Small intestine (tissue), 7 donors: Measurements from ENCODE around the gene DDX42. TPM values are rescaled to one million over a fixed set of nuclear protein-coding genes. Genes with fewer than 3 reads are reported as not detected.

ENCODE experiments used
- DNase-seq, 2 donors: peaks; one replicate each; pipeline versions ENCODE4 v3.0.0 to v3.0.0-alpha.2; 2013
- FAIRE-seq: peaks from 2 replicates; lab custom pipeline; 2012; peaks lifted over from hg19 to GRCh38; lab: Jason Lieb, UNC
- H3K27ac ChIP-seq, 3 donors: one replicate each; pipeline ENCODE4 v1.5.1; 2013; ENCODE audit warnings: low read length in 2 of 3, mild to moderate bottlenecking in 2 of 3, control low read depth in 1 of 3, inconsistent platforms in 1 of 3, low read depth in 1 of 3, moderate library complexity in 1 of 3
- H3K27me3 ChIP-seq, 3 donors: one replicate each; pipeline ENCODE4 v1.6.1; 2013; ENCODE audit warnings: low read length in 3 of 3, inconsistent platforms in 1 of 3; ENCODE audit not compliant: control insufficient read depth in 3 of 3, insufficient read depth in 3 of 3
- H3K36me3 ChIP-seq, 3 donors: one replicate each; pipeline ENCODE4 v1.6.1; 2013; ENCODE audit warnings: low read length in 3 of 3, inconsistent platforms in 1 of 3, low read depth in 1 of 3, mild to moderate bottlenecking in 1 of 3, moderate library complexity in 1 of 3; ENCODE audit not compliant: control insufficient read depth in 3 of 3, insufficient read depth in 2 of 3
- H3K4me1 ChIP-seq, 3 donors: one replicate each; pipeline ENCODE4 v1.6.1; 2013; ENCODE audit warnings: low read length in 2 of 3, inconsistent platforms in 1 of 3, low read depth in 1 of 3, mild to moderate bottlenecking in 1 of 3, moderate library complexity in 1 of 3; ENCODE audit not compliant: control insufficient read depth in 3 of 3, insufficient read depth in 2 of 3
- H3K4me3 ChIP-seq, 3 donors: one replicate each; pipeline ENCODE4 v1.5.1; 2013; ENCODE audit warnings: low read length in 3 of 3, control low read depth in 1 of 3, inconsistent platforms in 1 of 3, low read depth in 1 of 3, mild to moderate bottlenecking in 1 of 3, moderate library complexity in 1 of 3
- H3K9me3 ChIP-seq, 2 donors: one replicate each; pipeline ENCODE4 v1.6.1; 2013; ENCODE audit warnings: low read depth in 1 of 2, low read length in 1 of 2; ENCODE audit not compliant: control insufficient read depth in 2 of 2, insufficient read depth in 1 of 2
- WGBS, 3 donors: extraction: QIAGEN DNeasy Blood & Tissue Kit; methylation state at CpG; one replicate each; pipeline ENCODE4 v1.1.7; 2013; 5-methylcytosine and 5-hydroxymethylcytosine counted together
- polyA plus RNA-seq, 4 donors: library from polyadenylated mRNA; stranded (reverse) in 3 of 4; unstranded in 1 of 4; fragments of 200-250 nt in 3 of 4; fragments of 120-200 nt in 1 of 4; gene quantifications; one replicate each; pipeline versions ENCODE4 v1.2.1 to v1.2.3, GENCODE V29; 2013
- donor health status: healthy with polysubstance abuse.
- donor health status: control.
- donor health status: control.
- donor health status: Bipolar disorder and iron deficiency.
- donor health status: healthy.

Gene DDX42
- polyA plus RNA-seq, 4 donors: 43.5 to 128 (median 51.6) TPM

GRCh38 chr17:63768433-63768832 lies 5.5 kb upstream of the DDX42 start:
- FAIRE-seq (no peak), DNase-seq (no peak)
- peaks cover 3 to 17% (median 4%) of the 10 kb centered on the region in 3 donors for H3K36me3 ChIP-seq
- no peak overlapping the region for H3K27ac ChIP-seq
- 81 to 94% (median 89%) methylated on average over 7 of the region's 7 CpGs for WGBS, 3 donors
- no peaks in the 10 kb centered on the region for H3K9me3 ChIP-seq
- peaks cover 0 to 3% (median 0%) of the 10 kb centered on the region in 3 donors for H3K4me1 ChIP-seq
- no peak overlapping the region for H3K4me3 ChIP-seq
- H3K27me3 ChIP-seq: no peaks in the 10 kb centered on the region

- peaks cover 0 to 18% (median 3%) of the 10 kb centered on the region in 3 donors for H3K36me3 ChIP-seq
- H3K4me1 ChIP-seq: peaks cover 0 to 11% (median 2%) of the 10 kb centered on the region in 3 donors
- DNase-seq (peak; percentile 35 to 55), FAIRE-seq (no peak)
- H3K27ac ChIP-seq: peak overlapping the region; percentile 96 to 99 (median 98)
- WGBS, 3 donors: 1 to 3% (median 1%) methylated on average over 7 of the region's 7 CpGs
- no peaks in the 10 kb centered on the region for H3K27me3 ChIP-seq
- no peaks in the 10 kb centered on the region for H3K9me3 ChIP-seq
- peak overlapping the region; percentile 82 to 94 (median 89) for H3K4me3 ChIP-seq
Observed at GRCh38 chr17:63772801-63773271, 1.1 kb upstream of the DDX42 start.

GRCh38 chr17:63773272-63774140 lies 464 bp upstream of the DDX42 start, which contains the start of gene CCDC47:
Gene CCDC47, minus strand, starts transcription at chr17:63773597. Its CDS starts 7,422 bp downstream, at chr17:63766175.
- H3K4me1 ChIP-seq: peaks cover 0 to 8% (median 2%) of the 10 kb centered on the region in 3 donors

GRCh38 chr17:63774969-63775265 lies 947 bp downstream of the DDX42 start:
- peaks cover 0 to 19% (median 0%) of the 10 kb centered on the region in 3 donors for H3K36me3 ChIP-seq
- peak in 1 of 2 donors; percentile 22 for DNase-seq
- peaks cover 0 to 8% (median 2%) of the 10 kb centered on the region in 3 donors for H3K4me1 ChIP-seq
- no peaks in the 10 kb centered on the region for H3K9me3 ChIP-seq
- H3K27ac ChIP-seq: peak overlapping the region; percentile 85 to 98 (median 96)
- WGBS, 3 donors: 0 to 3% (median 0%) methylated on average over 4 of the region's 4 CpGs
- no peaks in the 10 kb centered on the region for H3K27me3 ChIP-seq
- no peak for FAIRE-seq
- peak overlapping the region; percentile 80 to 99 (median 94) for H3K4me3 ChIP-seq

More at GRCh38 chr17:63773272-63774140, 464 bp upstream of the DDX42 start, which contains the start of gene CCDC47:
- H3K27ac ChIP-seq: peak within 1 kb of the TSS; percentile 96 to 99 (median 98)
- DNase-seq: peak; percentile 100
- no peaks in the 10 kb centered on the region for H3K9me3 ChIP-seq
- FAIRE-seq: no peak
- no peaks in the 10 kb centered on the region for H3K27me3 ChIP-seq
- peak within 1 kb of the TSS; percentile 89 to 99 (median 94) for H3K4me3 ChIP-seq
- 0 to 1% (median 0%) methylated on average over 73 to 74 of the region's 74 CpGs for WGBS, 3 donors
- H3K36me3 ChIP-seq: peaks cover 0 to 15% (median under 1%) of the 10 kb centered on the region in 3 donors

- DNase-seq (peak in 1 of 2 donors; percentile 33), FAIRE-seq (no peak)
- peak overlapping the region; percentile 80 to 99 (median 94) for H3K4me3 ChIP-seq
- H3K4me1 ChIP-seq: peaks cover 0 to 8% (median 2%) of the 10 kb centered on the region in 3 donors
- 15 to 23% (median 19%) methylated on average over 8 of the region's 8 CpGs for WGBS, 3 donors
- peak overlapping the region in 2 of 3 donors; percentile 96 to 98 for H3K27ac ChIP-seq
- no peaks in the 10 kb centered on the region for H3K27me3 ChIP-seq
- peaks cover 0 to 16% (median 0%) of the 10 kb centered on the region in 3 donors for H3K36me3 ChIP-seq
- H3K9me3 ChIP-seq: no peaks in the 10 kb centered on the region
Observed at GRCh38 chr17:63775420-63775819, 1.4 kb downstream of the DDX42 start.

GRCh38 chr17:63780507-63780906 lies 6.5 kb downstream of the DDX42 start:
- no peaks in the 10 kb centered on the region for H3K27me3 ChIP-seq
- no peaks in the 10 kb centered on the region for H3K9me3 ChIP-seq
- no peak overlapping the region for H3K27ac ChIP-seq
- FAIRE-seq (no peak), DNase-seq (no peak)
- no peak overlapping the region for H3K4me3 ChIP-seq
- 79 to 94% (median 84%) methylated on average over 1 of the region's 1 CpG for WGBS, 3 donors
- peaks cover 0 to 33% (median 4%) of the 10 kb centered on the region in 3 donors for H3K36me3 ChIP-seq
- peaks cover 0 to 6% (median 2%) of the 10 kb centered on the region in 3 donors for H3K4me1 ChIP-seq

- DNase-seq (no peak), FAIRE-seq (no peak)
- H3K4me3 ChIP-seq: no peak overlapping the region
- H3K36me3 ChIP-seq: peaks cover 0 to 33% (median 4%) of the 10 kb centered on the region in 3 donors
- no peaks in the 10 kb centered on the region for H3K9me3 ChIP-seq
- H3K4me1 ChIP-seq: peaks cover 0 to 4% (median 2%) of the 10 kb centered on the region in 3 donors
- H3K27ac ChIP-seq: no peak overlapping the region
- 95 to 99% (median 97%) methylated on average over 4 of the region's 4 CpGs for WGBS, 3 donors
- H3K27me3 ChIP-seq: no peaks in the 10 kb centered on the region
Observed at GRCh38 chr17:63780928-63781327, 7.0 kb downstream of the DDX42 start.

GRCh38 chr17:63783522-63783921 lies 9.6 kb downstream of the DDX42 start:
- no peak for DNase-seq
- Histone ChIP-seq H3K36me3 (peaks cover 4 to 46% (median 8%) of the 10 kb centered on the region in 3 donors), H3K4me3 (no peak overlapping the region), H3K27ac (no peak overlapping the region), H3K9me3 (no peaks in the 10 kb centered on the region), H3K27me3 (no peaks in the 10 kb centered on the region), H3K4me1 (no peaks in the 10 kb centered on the region)
- no peak for FAIRE-seq
- 82 to 85% (median 82%) methylated on average over 6 of the region's 6 CpGs for WGBS, 3 donors
